Spleen (tissue), 11 donors: ENCODE data around the gene DEPDC1B. TPM values are rescaled to one million over a fixed set of nuclear protein-coding genes. Genes with fewer than 3 reads are reported as not detected.

Experiments
- DNase-seq: peaks from one replicate; pipeline ENCODE4 v3.0.0-alpha.2; 2020
- H3K27ac ChIP-seq, 8 donors: fragments of 200-600 bp; sonication (generic) in 7 of 8; 1 replicate in 4 of 8; 2 replicates in 4 of 8; pipeline versions ENCODE4 v1.5.0 to v1.8.0; 2016 to 2021; ENCODE audit warnings: inconsistent platforms in 4 of 8, mild to moderate bottlenecking in 4 of 8, moderate library complexity in 1 of 8
- H3K27me3 ChIP-seq, 7 donors: fragments of 200-600 bp; sonication (generic) in 6 of 7; replicated peaks in 1 of 7; 1 replicate in 4 of 7; 2 replicates in 3 of 7; pipeline versions ENCODE4 v1.5.0 to v1.8.0; 2016 to 2021; ENCODE audit warnings: inconsistent platforms in 3 of 7, mild to moderate bottlenecking in 1 of 7
- H3K36me3 ChIP-seq, 6 donors: fragments of 200-600 bp; sonication (generic) in 5 of 6; 1 replicate in 4 of 6; 2 replicates in 2 of 6; pipeline versions ENCODE4 v1.5.0 to v1.8.0; 2016 to 2021; ENCODE audit warnings: inconsistent platforms in 2 of 6
- H3K4me1 ChIP-seq, 6 donors: fragments of 200-600 bp; sonication (generic) in 5 of 6; 1 replicate in 3 of 6; 2 replicates in 3 of 6; pipeline versions ENCODE4 v1.5.0 to v1.8.0; 2016 to 2021; ENCODE audit warnings: inconsistent platforms in 3 of 6
- H3K4me3 ChIP-seq, 8 donors: fragments of 200-600 bp; sonication (generic) in 7 of 8; 1 replicate in 4 of 8; 2 replicates in 4 of 8; pipeline versions ENCODE4 v1.5.0 to v1.8.0; 2016 to 2021; ENCODE audit warnings: inconsistent platforms in 4 of 8, mild to moderate bottlenecking in 4 of 8, moderate library complexity in 2 of 8
- H3K9me3 ChIP-seq, 8 donors: fragments of 200-600 bp; sonication (generic) in 7 of 8; 1 replicate in 4 of 8; 2 replicates in 4 of 8; pipeline versions ENCODE4 v1.5.0 to v1.8.0; 2016 to 2021; ENCODE audit warnings: inconsistent platforms in 4 of 8
- CTCF ChIP-seq, 11 experiments: fragments of 200-600 bp in 7 of 11; fragments of 450-650 bp in 4 of 11; sonication (generic) in 4 of 11; IDR thresholded peaks in 8 of 11; conservative IDR thresholded peaks in 3 of 11; 1 replicate in 7 of 11; 2 replicates in 4 of 11; pipeline versions ENCODE4 v1.4.0 to v1.8.0; 2016 to 2021; ENCODE audit warnings: antibody characterized with exemption in 11 of 11, inconsistent platforms in 4 of 11, mild to moderate bottlenecking in 1 of 11
- POLR2A ChIP-seq, 3 donors: fragments of 450-650 bp; IDR thresholded peaks; one replicate each; pipeline ENCODE4 v1.5.1; 2017; ENCODE audit warnings: antibody characterized with exemption in 3 of 3, mild to moderate bottlenecking in 1 of 3
- POLR2AphosphoS5 ChIP-seq, 3 donors: sonication (generic); formaldehyde crosslinking; IDR thresholded peaks; one replicate each; pipeline ENCODE4 v1.5.1; 2017; ENCODE audit warnings: antibody characterized with exemption in 3 of 3
- WGBS, 5 donors: extraction: QIAGEN DNeasy Blood & Tissue Kit in 3 of 5; methylation state at CpG; one replicate each; pipeline versions ENCODE4 v1.1.5 to v1.1.7; 2013 to 2018; 5-methylcytosine and 5-hydroxymethylcytosine counted together
- intact Hi-C: fragments of 100-400 bp; cut with DNase I; formaldehyde crosslinking; loops from one replicate; pipeline ENCODE4 v1.15.0; 2023; ENCODE audit warnings: low total_unique reads
- polyA plus RNA-seq, 3 donors: library from polyadenylated mRNA; stranded (reverse); fragments of 200-250 nt; gene quantifications; one replicate each; pipeline ENCODE4 v1.2.1, GENCODE V29; 2013
- total RNA-seq, 7 donors: library from RNA; depleted of rRNA in 3 of 7; stranded (reverse); fragments of >200 nt in 3 of 7; fragmentation: NEBNext Ultra II Directional in 4 of 7; extraction: Animal tissue kit (Norgen Biotek cat#: 25700) in 4 of 7; gene quantifications; one replicate each; pipeline versions ENCODE4 v1.1.0 to v1.2.1, GENCODE V29; 2016 to 2021
- donor health status: healthy with polysubstance abuse.
- donor health status: DM: no; HTN: no; CAD: no; lungs with moderate emphysema.
- donor health status: DM: no; HTN: no; CAD: no.
- donor health status: Bipolar disorder and iron deficiency.
- donor health status: healthy.
- donor health status: DM: no; HTN: no; CAD: no.
- donor health status: DM: yes; HTN: yes; CAD: no.

The DEPDC1B gene
- total and polyA plus RNA-seq, 10 donors = 0.63 to 5.6 (median 2.4) TPM

GRCh38 chr5:60585618-60586017, 114.3 kb downstream of the DEPDC1B start:
- intact Hi-C loops = loop anchor here (10.0 kb wide), 1 partner anchor 771 kb away; no protein-coding TSS in a partner anchor

GRCh38 chr5:60584304-60584703, 115.7 kb downstream of the DEPDC1B start:
- no peaks in the 10 kb centered on the region for H3K36me3 ChIP-seq
- intact Hi-C loops = loop anchor here (10.0 kb wide), 1 partner anchor 770 kb away; no protein-coding TSS in a partner anchor

More at GRCh38 chr5:60585618-60586017, 114.3 kb downstream of the DEPDC1B start:
- 83 to 93% (median 86%) methylated on average over 5 of the region's 5 CpGs for WGBS, 5 donors
- Histone ChIP-seq H3K27me3 (no peaks in the 10 kb centered on the region), H3K9me3 (no peaks in the 10 kb centered on the region), H3K27ac (no peak overlapping the region), H3K4me1 (no peaks in the 10 kb centered on the region), H3K4me3 (no peak overlapping the region), H3K36me3 (no peaks in the 10 kb centered on the region)
- no peak for DNase-seq
- TF ChIP-seq POLR2A (IDR thresholded peaks at IDR 0.05) (no peak), POLR2AphosphoS5 (IDR thresholded peaks at IDR 0.05) (no peak), CTCF (IDR thresholded peaks at IDR 0.05 in 8 of 11, conservative IDR thresholded peaks at IDR 0.05 in 3 of 11) (no peak)

GRCh38 chr5:60583616-60584015, 116.3 kb downstream of the DEPDC1B start:
- Histone ChIP-seq H3K36me3 (no peaks in the 10 kb centered on the region), H3K4me1 (no peaks in the 10 kb centered on the region), H3K9me3 (no peaks in the 10 kb centered on the region), H3K4me3 (no peak overlapping the region), H3K27ac (no peak overlapping the region), H3K27me3 (no peaks in the 10 kb centered on the region)
- no peak for DNase-seq
- intact Hi-C loops = loop anchor here (10.0 kb wide), 1 partner anchor 769 kb away; no protein-coding TSS in a partner anchor
- TF ChIP-seq POLR2AphosphoS5 (IDR thresholded peaks at IDR 0.05) (no peak), POLR2A (IDR thresholded peaks at IDR 0.05) (no peak), CTCF (IDR thresholded peaks at IDR 0.05 in 8 of 11, conservative IDR thresholded peaks at IDR 0.05 in 3 of 11) (no peak)

More at GRCh38 chr5:60584304-60584703, 115.7 kb downstream of the DEPDC1B start:
- Histone ChIP-seq H3K27ac (no peak overlapping the region), H3K27me3 (no peaks in the 10 kb centered on the region), H3K9me3 (no peaks in the 10 kb centered on the region), H3K4me1 (no peaks in the 10 kb centered on the region), H3K4me3 (no peak overlapping the region)
- 81 to 97% (median 91%) methylated on average over 2 of the region's 2 CpGs for whole genome bisulfite sequencing, 5 donors
- TF ChIP-seq POLR2A (IDR thresholded peaks at IDR 0.05) (no peak), CTCF (IDR thresholded peaks at IDR 0.05 in 8 of 11, conservative IDR thresholded peaks at IDR 0.05 in 3 of 11) (no peak), POLR2AphosphoS5 (IDR thresholded peaks at IDR 0.05) (no peak)
- no peak for DNase-seq

- no peaks in the 10 kb centered on the region for H3K4me1 ChIP-seq
- H3K4me3 ChIP-seq = no peak overlapping the region
- H3K27me3 ChIP-seq = no peaks in the 10 kb centered on the region
- intact Hi-C loops = no loop called here
- peaks cover 0 to 27% (median 14%) of the 10 kb centered on the region in 8 donors for H3K9me3 ChIP-seq
- 58 to 84% (median 65%) methylated on average over 3 of the region's 3 CpGs for WGBS, 5 donors
- no peak overlapping the region for H3K27ac ChIP-seq
- DNase-seq = no peak
- H3K36me3 ChIP-seq = no peaks in the 10 kb centered on the region
- TF ChIP-seq POLR2AphosphoS5 (IDR thresholded peaks at IDR 0.05) (no peak), POLR2A (IDR thresholded peaks at IDR 0.05) (no peak), CTCF (IDR thresholded peaks at IDR 0.05 in 8 of 11, conservative IDR thresholded peaks at IDR 0.05 in 3 of 11) (no peak)
Measured at GRCh38 chr5:60578315-60578714, 121.7 kb downstream of the DEPDC1B start.
